A549 (cell line): Measurements from ENCODE around the gene SYTL2. TPM values are rescaled to one million over a fixed set of nuclear protein-coding genes. Genes with fewer than 3 reads are reported as not detected.

Experiments used
- ATAC-seq, 2 experiments: fragments of 200-7000 bp in 1 of 2; fragments of >200 bp in 1 of 2; cut with Nextera tagmentation in 1 of 2; cut with Tn5 transposase in 1 of 2; 3 replicates each; pipeline versions ENCODE4 v1.8.0 to v1.9.1; 2018 to 2020; ENCODE audit warnings: mild to moderate bottlenecking in 1 of 2, moderate library complexity in 1 of 2
- CTCF ChIA-PET: fragments of 300-600 bp; sonication (Branson Sonifier 250); formaldehyde crosslinking; extraction: SDS; loops from one replicate; lab custom pipeline; 2021; ENCODE audit warnings: antibody characterized with exemption, inconsistent platforms; lab: Yijun Ruan, JAX
- POLR2A ChIA-PET: fragments of 350-600 bp; formaldehyde crosslinking; extraction: SDS; loops from one replicate; lab custom pipeline; 2021; ENCODE audit warnings: antibody characterized with exemption, inconsistent platforms; lab: Yijun Ruan, JAX
- DNase-seq, 2 experiments: peaks; one replicate each; pipeline versions ENCODE4 v3.0.0 to v3.0.0-alpha.2; 2011 to 2016; ENCODE audit warnings: low read depth in 1 of 2, low spot score in 1 of 2
- FAIRE-seq: peaks from 2 replicates; lab custom pipeline; 2011; peaks lifted over from hg19 to GRCh38; lab: Jason Lieb, UNC
- H3K27ac ChIP-seq, 2 experiments: fragments of >200 bp; sonication (Bioruptor Twin); formaldehyde crosslinking; 3 replicates each; pipeline ENCODE4 v1.5.1; 2016 to 2017
- H3K4me1 ChIP-seq: fragments of >200 bp; sonication (Bioruptor Twin); formaldehyde crosslinking; 3 replicates; pipeline ENCODE4 v1.6.1; 2016
- H3K4me2 ChIP-seq: fragments of >200 bp; sonication (Bioruptor Twin); formaldehyde crosslinking; 3 replicates; pipeline ENCODE4 v1.6.1; 2016
- H3K4me3 ChIP-seq: fragments of >200 bp; sonication (Bioruptor Twin); formaldehyde crosslinking; 3 replicates; pipeline ENCODE4 v1.5.1; 2016
- H3K9me3 ChIP-seq: fragments of >200 bp; sonication (Bioruptor Twin); formaldehyde crosslinking; 3 replicates; pipeline ENCODE4 v1.6.1; 2016
- CBX8 ChIP-seq: fragments of 200-600 bp; sonication (generic); IDR thresholded peaks from 2 replicates; pipeline ENCODE4 v1.6.1; 2016
- CHD4 ChIP-seq: fragments of 200-600 bp; sonication (generic); IDR thresholded peaks from 2 replicates; pipeline ENCODE4 v1.6.1; 2016; ENCODE audit warnings: antibody characterized with exemption, mild to moderate bottlenecking, borderline replicate concordance
- EHMT2 ChIP-seq: fragments of 200-600 bp; sonication (generic); IDR thresholded peaks from 2 replicates; pipeline ENCODE4 v1.6.1; 2016; ENCODE audit warnings: antibody characterized with exemption, low read depth, mild to moderate bottlenecking, moderate library complexity
- FOSL2 ChIP-seq, 2 experiments: fragments of 450-650 bp in 1 of 2; fragments of >200 bp in 1 of 2; sonication (Bioruptor Twin) in 1 of 2; formaldehyde crosslinking; IDR thresholded peaks; 2 replicates each; pipeline versions ENCODE4 v1.5.0 to v1.6.1; 2016 to 2020; ENCODE audit warnings: mild to moderate bottlenecking in 1 of 2, moderate library complexity in 1 of 2
- GATA3 ChIP-seq: IDR thresholded peaks from 2 replicates; pipeline ENCODE4 v1.6.1; 2012; ENCODE audit warnings: borderline replicate concordance
- JUNB ChIP-seq: fragments of >200 bp; sonication (Bioruptor Twin); formaldehyde crosslinking; IDR thresholded peaks from 2 replicates; pipeline ENCODE4 v1.6.1; 2016
- KDM1A ChIP-seq: fragments of 200-600 bp; sonication (generic); IDR thresholded peaks from 2 replicates; pipeline ENCODE4 v1.6.1; 2016; ENCODE audit warnings: low read depth, mild to moderate bottlenecking
- MYC ChIP-seq: IDR thresholded peaks from 2 replicates; pipeline ENCODE4 v1.6.1; 2012; ENCODE audit warnings: mild to moderate bottlenecking, inconsistent platforms, low read length, improper control_type of control experiment, borderline replicate concordance
- POLR2A ChIP-seq: IDR thresholded peaks from 2 replicates; pipeline ENCODE4 v1.6.1; 2012; ENCODE audit warnings: mild to moderate bottlenecking, low read length
- POLR2AphosphoS2 ChIP-seq: conservative IDR thresholded peaks from 2 replicates; pipeline ENCODE4 v1.6.1; 2012; ENCODE audit warnings: low read length, improper control_type of control experiment, inconsistent platforms
- RNF2 ChIP-seq: fragments of 200-600 bp; sonication (generic); IDR thresholded peaks from 2 replicates; pipeline ENCODE4 v1.6.1; 2016; ENCODE audit warnings: low read depth, mild to moderate bottlenecking, antibody characterized with exemption, moderate library complexity, borderline replicate concordance
- SMC3 ChIP-seq: fragments of >200 bp; sonication (Bioruptor Twin); formaldehyde crosslinking; IDR thresholded peaks from 3 replicates; pipeline ENCODE4 v1.6.1; 2018; ENCODE audit warnings: inconsistent platforms
- TP53 ChIP-seq: fragments of 250-450 bp; sonication (Bioruptor Pico); IDR thresholded peaks from 2 replicates; pipeline ENCODE4 v1.5.0; 2021; ENCODE audit warnings: mild to moderate bottlenecking, moderate library complexity
- ZNF302 ChIP-seq: fragments of 250-450 bp; sonication (Bioruptor Pico); IDR thresholded peaks from 2 replicates; pipeline ENCODE4 v1.9.0; 2021; ENCODE audit warnings: inconsistent platforms, mild to moderate bottlenecking, moderate library complexity
- WGBS: methylation state at CpG from one replicate; pipeline ENCODE4 v1.1.6; 2017; ENCODE audit errors: missing lambda C conversion rate; 5-methylcytosine and 5-hydroxymethylcytosine counted together
- polyA plus RNA-seq, 4 experiments: library from polyadenylated mRNA; depleted of rRNA in 3 of 4; stranded (reverse); fragments of >200 nt; fragmentation: RNase III in 1 of 4; extraction: RNeasy Plus Mini Kit Qiagen cat#74134 plus additional on column Dnase treatment in 1 of 4; gene quantifications; 2 replicates in 3 of 4; 3 replicates in 1 of 4; pipeline ENCODE4 v1.2.3, GENCODE V29; 2011 to 2017
- TF ChIP-seq, protein P1 (sequence below): fragments of 200-600 bp; sonication (generic); IDR thresholded peaks from 2 replicates; pipeline ENCODE4 v1.6.1; 2016; ENCODE audit warnings: antibody characterized with exemption, mild to moderate bottlenecking, moderate library complexity
- TF ChIP-seq, protein P2 (sequence below): IDR thresholded peaks from 2 replicates; pipeline ENCODE4 v1.6.1; 2012
- TF ChIP-seq, protein P3 (sequence below): IDR thresholded peaks from 2 replicates; pipeline ENCODE4 v1.6.1; 2012
- TF ChIP-seq, protein P4 (sequence below): fragments of 450-650 bp; IDR thresholded peaks from 2 replicates; pipeline ENCODE4 v1.6.1; 2014; ENCODE audit warnings: antibody characterized with exemption
- TF ChIP-seq, protein P5 (sequence below): fragments of 250-450 bp; sonication (Bioruptor Pico); IDR thresholded peaks from 2 replicates; pipeline ENCODE4 v1.5.0; 2021; ENCODE audit warnings: mild to moderate bottlenecking, moderate library complexity, borderline replicate concordance

SYTL2 gene
- polyA plus RNA-seq, 2 of the 4 experiments (the other 2 are of a cell fraction): 11.6 to 34.2 TPM

DNA sequence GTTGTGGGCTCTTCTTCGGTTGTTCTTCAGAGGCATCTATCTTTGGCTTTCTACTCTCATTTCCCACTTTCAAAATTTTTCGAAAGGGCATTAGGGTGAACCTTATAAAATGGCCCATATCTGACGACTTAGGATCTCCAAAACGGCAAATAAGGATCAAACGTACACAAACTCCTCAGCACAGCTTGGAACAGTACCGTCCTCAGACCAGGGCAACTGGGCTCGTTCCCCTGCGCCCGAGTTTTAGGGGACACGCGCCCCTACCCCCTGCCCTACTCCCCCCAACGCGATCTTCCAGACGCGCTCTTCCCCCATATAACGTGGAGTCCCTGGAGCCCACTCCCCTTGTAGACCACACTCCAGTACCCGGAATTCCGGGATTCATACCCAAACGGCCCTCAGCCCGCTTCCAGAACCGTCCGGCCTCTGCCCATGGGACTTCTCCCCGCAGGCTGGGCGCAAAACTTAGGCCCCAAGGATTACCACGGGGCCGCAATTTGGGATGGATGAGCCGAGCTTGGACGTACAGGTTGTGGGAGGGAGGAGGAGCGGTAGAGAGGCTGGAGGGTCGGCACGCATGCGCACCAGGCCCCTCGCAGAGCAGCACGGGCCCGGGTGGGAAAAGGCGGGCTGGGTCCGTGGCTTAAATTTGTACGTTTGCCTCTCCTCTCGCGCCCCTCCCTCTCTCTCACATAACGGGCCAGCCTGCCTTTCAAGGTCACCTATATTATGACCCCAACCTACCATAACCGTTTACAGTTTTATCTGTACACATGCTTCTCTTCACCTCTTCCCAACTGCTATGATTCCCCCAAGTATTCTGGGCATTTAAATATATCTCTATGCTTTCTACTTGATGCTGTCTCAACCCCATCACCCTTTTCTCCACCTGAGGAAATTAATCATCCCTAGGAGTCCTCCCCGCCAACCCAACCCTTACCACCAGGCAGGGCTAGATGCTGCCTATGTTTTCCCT lies 128.3 kb downstream of the SYTL2 start:
- ChIA-PET POLR2A (interaction anchor here (1.0 kb wide), 1 partner anchor 36 kb away, joined by 3 read pairs; no protein-coding TSS in a partner anchor), CTCF (interaction anchor here (4.4 kb wide), 1 partner anchor 9 kb away, joined by 22 read pairs; no protein-coding TSS in a partner anchor)
- TF ChIP-seq, protein P1, sequence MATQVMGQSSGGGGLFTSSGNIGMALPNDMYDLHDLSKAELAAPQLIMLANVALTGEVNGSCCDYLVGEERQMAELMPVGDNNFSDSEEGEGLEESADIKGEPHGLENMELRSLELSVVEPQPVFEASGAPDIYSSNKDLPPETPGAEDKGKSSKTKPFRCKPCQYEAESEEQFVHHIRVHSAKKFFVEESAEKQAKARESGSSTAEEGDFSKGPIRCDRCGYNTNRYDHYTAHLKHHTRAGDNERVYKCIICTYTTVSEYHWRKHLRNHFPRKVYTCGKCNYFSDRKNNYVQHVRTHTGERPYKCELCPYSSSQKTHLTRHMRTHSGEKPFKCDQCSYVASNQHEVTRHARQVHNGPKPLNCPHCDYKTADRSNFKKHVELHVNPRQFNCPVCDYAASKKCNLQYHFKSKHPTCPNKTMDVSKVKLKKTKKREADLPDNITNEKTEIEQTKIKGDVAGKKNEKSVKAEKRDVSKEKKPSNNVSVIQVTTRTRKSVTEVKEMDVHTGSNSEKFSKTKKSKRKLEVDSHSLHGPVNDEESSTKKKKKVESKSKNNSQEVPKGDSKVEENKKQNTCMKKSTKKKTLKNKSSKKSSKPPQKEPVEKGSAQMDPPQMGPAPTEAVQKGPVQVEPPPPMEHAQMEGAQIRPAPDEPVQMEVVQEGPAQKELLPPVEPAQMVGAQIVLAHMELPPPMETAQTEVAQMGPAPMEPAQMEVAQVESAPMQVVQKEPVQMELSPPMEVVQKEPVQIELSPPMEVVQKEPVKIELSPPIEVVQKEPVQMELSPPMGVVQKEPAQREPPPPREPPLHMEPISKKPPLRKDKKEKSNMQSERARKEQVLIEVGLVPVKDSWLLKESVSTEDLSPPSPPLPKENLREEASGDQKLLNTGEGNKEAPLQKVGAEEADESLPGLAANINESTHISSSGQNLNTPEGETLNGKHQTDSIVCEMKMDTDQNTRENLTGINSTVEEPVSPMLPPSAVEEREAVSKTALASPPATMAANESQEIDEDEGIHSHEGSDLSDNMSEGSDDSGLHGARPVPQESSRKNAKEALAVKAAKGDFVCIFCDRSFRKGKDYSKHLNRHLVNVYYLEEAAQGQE: no peak
- TF ChIP-seq, protein P2, sequence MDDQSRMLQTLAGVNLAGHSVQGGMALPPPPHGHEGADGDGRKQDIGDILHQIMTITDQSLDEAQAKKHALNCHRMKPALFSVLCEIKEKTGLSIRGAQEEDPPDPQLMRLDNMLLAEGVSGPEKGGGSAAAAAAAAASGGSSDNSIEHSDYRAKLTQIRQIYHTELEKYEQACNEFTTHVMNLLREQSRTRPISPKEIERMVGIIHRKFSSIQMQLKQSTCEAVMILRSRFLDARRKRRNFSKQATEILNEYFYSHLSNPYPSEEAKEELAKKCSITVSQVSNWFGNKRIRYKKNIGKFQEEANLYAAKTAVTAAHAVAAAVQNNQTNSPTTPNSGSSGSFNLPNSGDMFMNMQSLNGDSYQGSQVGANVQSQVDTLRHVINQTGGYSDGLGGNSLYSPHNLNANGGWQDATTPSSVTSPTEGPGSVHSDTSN: no peak
- H3K4me1 ChIP-seq: no peaks in the 10 kb centered on the region
- 70% methylated on average over 34 of the region's 43 CpGs for WGBS
- no peaks in the 10 kb centered on the region for H3K9me3 ChIP-seq
- DNase-seq (peak; percentile 22 to 27), FAIRE-seq (no peak), ATAC-seq (peak; percentile 75 to 82)
- H3K4me2 ChIP-seq: peak overlapping the region; percentile 62
- peak overlapping the region; percentile 44 for H3K4me3 ChIP-seq
- H3K27ac ChIP-seq: peak overlapping the region; percentile 68 to 80

DNA sequence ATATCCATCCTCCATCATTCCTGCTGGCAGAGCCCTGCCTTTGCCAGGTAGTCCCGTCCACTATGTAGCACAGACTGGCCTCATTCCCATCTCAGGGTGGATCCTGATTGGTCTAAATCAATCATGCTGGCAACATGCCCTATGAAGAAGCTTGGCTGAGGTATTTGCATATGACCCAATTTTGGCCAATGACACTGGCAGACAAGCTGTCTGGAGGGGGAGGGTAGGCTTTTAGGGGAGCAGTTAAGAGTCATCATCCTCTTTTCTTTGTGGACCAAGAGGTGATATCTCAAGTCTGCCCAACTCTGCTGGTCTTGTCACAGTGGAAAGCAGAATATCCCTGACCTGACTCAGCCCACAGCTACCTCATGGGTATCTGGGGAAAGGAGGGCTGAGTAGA lies 130.0 kb downstream of the SYTL2 start:
- H3K9me3 ChIP-seq: no peaks in the 10 kb centered on the region
- ChIA-PET POLR2A (interaction anchor here (1.3 kb wide), 1 partner anchor 16 kb away, joined by 5 read pairs; the partner anchor contains the start of gene CREBZF), CTCF (interaction anchor here (0.9 to 4.4 kb wide), 7 partner anchors 11 to 145 kb away, joined by 3 to 22 read pairs (median 4); partner anchors contain the start of genes CREBZF and TMEM126B)
- WGBS: 50% methylated on average over 1 of the region's 1 CpG
- TF ChIP-seq TP53 (CRISPR knock-in tag) (no peak), CBX8 (no peak), POLR2AphosphoS2 (no peak), MYC (no peak), GATA3 (no peak), RNF2 (no peak), ZNF302 (CRISPR knock-in tag) (no peak), SMC3 (no peak), POLR2A (no peak), FOSL2 (IDR thresholded peaks at IDR 0.05) (no peak), FOSL2 (CRISPR knock-in tag; IDR thresholded peaks at IDR 0.05) (no peak), JUNB (no peak), EHMT2 (no peak), CHD4 (no peak), KDM1A (no peak)
- TF ChIP-seq, protein P3, sequence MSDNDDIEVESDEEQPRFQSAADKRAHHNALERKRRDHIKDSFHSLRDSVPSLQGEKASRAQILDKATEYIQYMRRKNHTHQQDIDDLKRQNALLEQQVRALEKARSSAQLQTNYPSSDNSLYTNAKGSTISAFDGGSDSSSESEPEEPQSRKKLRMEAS: no peak
- TF ChIP-seq, protein P4, sequence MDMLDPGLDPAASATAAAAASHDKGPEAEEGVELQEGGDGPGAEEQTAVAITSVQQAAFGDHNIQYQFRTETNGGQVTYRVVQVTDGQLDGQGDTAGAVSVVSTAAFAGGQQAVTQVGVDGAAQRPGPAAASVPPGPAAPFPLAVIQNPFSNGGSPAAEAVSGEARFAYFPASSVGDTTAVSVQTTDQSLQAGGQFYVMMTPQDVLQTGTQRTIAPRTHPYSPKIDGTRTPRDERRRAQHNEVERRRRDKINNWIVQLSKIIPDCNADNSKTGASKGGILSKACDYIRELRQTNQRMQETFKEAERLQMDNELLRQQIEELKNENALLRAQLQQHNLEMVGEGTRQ: no peak
- TF ChIP-seq, protein P5, sequence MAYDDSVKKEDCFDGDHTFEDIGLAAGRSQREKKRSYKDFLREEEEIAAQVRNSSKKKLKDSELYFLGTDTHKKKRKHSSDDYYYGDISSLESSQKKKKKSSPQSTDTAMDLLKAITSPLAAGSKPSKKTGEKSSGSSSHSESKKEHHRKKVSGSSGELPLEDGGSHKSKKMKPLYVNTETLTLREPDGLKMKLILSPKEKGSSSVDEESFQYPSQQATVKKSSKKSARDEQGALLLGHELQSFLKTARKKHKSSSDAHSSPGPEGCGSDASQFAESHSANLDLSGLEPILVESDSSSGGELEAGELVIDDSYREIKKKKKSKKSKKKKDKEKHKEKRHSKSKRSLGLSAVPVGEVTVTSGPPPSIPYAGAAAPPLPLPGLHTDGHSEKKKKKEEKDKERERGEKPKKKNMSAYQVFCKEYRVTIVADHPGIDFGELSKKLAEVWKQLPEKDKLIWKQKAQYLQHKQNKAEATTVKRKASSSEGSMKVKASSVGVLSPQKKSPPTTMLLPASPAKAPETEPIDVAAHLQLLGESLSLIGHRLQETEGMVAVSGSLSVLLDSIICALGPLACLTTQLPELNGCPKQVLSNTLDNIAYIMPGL (CRISPR knock-in tag): no peak
- H3K4me3 ChIP-seq: no peak overlapping the region
- H3K27ac ChIP-seq: no peak overlapping the region
- ATAC-seq: no peak
- no peak overlapping the region for H3K4me2 ChIP-seq
- no peak for DNase-seq
- no peak for FAIRE-seq
- H3K4me1 ChIP-seq: no peaks in the 10 kb centered on the region
